Neural crest cell (in vitro differentiated cells): ENCODE measurements around the gene METAP1. TPM values are rescaled to one million over a fixed set of nuclear protein-coding genes. Genes with fewer than 3 reads are reported as not detected.

Experiments used
- DNase-seq: peaks from one replicate; pipeline ENCODE4 v3.0.0; 2021; ENCODE audit warnings: low read depth, mixed read lengths, low spot score
- H3K27ac Mint-ChIP-seq: one replicate; pipeline ENCODE4 v1.8.0; 2021; ENCODE audit warnings: mild to moderate bottlenecking, mixed read lengths; ENCODE audit not compliant: unreplicated experiment
- H3K27me3 Mint-ChIP-seq: 2 replicates; pipeline ENCODE4 v1.8.0; 2021; ENCODE audit warnings: low read depth, mild to moderate bottlenecking, mixed read lengths
- H3K36me3 Mint-ChIP-seq: 2 replicates; pipeline ENCODE4 v1.8.0; 2021; ENCODE audit warnings: low read depth, mild to moderate bottlenecking, mixed read lengths
- H3K4me1 Mint-ChIP-seq: 2 replicates; pipeline ENCODE4 v1.8.0; 2021; ENCODE audit warnings: mixed read lengths
- H3K4me3 Mint-ChIP-seq: one replicate; pipeline ENCODE4 v1.8.0; 2021; ENCODE audit warnings: mild to moderate bottlenecking, mixed read lengths
- H3K9me3 Mint-ChIP-seq: 2 replicates; pipeline ENCODE4 v1.8.0; 2021; ENCODE audit warnings: mixed read lengths
- total RNA-seq: library from RNA; stranded (reverse); gene quantifications from 2 replicates; pipeline ENCODE4 v1.2.1, GENCODE V29; 2021
- TF ChIP-seq, protein P1 (sequence below): fragments of 200-600 bp; sonication (generic); conservative IDR thresholded peaks from 2 replicates; pipeline ENCODE4 v1.5.0; 2021; ENCODE audit warnings: antibody characterized with exemption, mild to moderate bottlenecking

The METAP1 gene
- total RNA-seq, 1 donor from 2014 or later, result 52.1 TPM

GRCh38 chr4:99074816-99075215 is 79.3 kb downstream of the METAP1 start:
- H3K4me1 Mint-ChIP-seq, result peaks cover 6% of the 10 kb centered on the region
- H3K36me3 Mint-ChIP-seq, result peaks cover 16% of the 10 kb centered on the region
- H3K9me3 Mint-ChIP-seq, result no peaks in the 10 kb centered on the region
- TF ChIP-seq, protein P1, sequence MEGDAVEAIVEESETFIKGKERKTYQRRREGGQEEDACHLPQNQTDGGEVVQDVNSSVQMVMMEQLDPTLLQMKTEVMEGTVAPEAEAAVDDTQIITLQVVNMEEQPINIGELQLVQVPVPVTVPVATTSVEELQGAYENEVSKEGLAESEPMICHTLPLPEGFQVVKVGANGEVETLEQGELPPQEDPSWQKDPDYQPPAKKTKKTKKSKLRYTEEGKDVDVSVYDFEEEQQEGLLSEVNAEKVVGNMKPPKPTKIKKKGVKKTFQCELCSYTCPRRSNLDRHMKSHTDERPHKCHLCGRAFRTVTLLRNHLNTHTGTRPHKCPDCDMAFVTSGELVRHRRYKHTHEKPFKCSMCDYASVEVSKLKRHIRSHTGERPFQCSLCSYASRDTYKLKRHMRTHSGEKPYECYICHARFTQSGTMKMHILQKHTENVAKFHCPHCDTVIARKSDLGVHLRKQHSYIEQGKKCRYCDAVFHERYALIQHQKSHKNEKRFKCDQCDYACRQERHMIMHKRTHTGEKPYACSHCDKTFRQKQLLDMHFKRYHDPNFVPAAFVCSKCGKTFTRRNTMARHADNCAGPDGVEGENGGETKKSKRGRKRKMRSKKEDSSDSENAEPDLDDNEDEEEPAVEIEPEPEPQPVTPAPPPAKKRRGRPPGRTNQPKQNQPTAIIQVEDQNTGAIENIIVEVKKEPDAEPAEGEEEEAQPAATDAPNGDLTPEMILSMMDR, result no peak
- no peaks in the 10 kb centered on the region for H3K27me3 Mint-ChIP-seq
- H3K4me3 Mint-ChIP-seq, result no peak overlapping the region
- DNase-seq, result no peak
- H3K27ac Mint-ChIP-seq, result no peak overlapping the region

DNA sequence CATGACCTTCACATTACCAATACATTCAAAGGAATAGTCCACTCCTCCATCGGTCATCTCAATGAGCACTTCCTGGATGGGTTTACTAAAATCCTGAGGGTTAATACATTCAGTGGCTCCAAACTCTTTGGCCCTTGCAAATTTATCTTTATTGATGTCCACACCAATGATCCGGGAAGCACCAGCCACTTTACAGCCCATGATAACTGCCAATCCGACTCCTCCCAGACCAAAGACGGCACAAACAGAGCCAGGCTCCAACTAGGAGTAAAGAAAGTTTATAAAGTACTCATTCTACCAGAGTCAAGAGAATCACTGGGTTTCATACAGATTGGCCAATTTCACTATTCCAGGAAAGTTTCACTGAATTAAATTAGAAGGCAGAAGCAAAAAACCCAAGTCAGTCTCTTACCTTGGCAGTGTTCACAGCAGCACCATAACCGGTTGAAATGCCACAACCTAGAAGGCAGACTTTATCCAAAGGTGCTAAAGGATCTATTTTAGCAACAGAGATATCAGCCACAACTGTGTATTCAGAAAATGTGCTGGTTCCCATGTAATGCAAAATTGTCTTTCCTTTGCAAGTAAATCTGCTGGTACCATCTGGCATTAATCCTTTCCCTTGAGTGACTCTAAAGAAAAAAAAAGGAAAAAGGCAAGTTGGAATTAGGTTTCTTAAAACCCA is 80.9 kb downstream of the METAP1 start:
- DNase-seq, result no peak
- Mint-ChIP-seq H3K36me3 (peaks cover 15% of the 10 kb centered on the region), H3K27ac (no peak overlapping the region), H3K4me1 (peaks cover 19% of the 10 kb centered on the region), H3K9me3 (no peaks in the 10 kb centered on the region), H3K4me3 (no peak overlapping the region), H3K27me3 (no peaks in the 10 kb centered on the region)
- TF ChIP-seq, protein P1, result no peak

GRCh38 chr4:99077177-99077576 is 81.7 kb downstream of the METAP1 start:
- H3K9me3 Mint-ChIP-seq, result no peaks in the 10 kb centered on the region
- H3K27me3 Mint-ChIP-seq, result no peaks in the 10 kb centered on the region
- H3K36me3 Mint-ChIP-seq, result peaks cover 15% of the 10 kb centered on the region
- TF ChIP-seq, protein P1, result no peak
- DNase-seq, result no peak
- H3K4me1 Mint-ChIP-seq, result peaks cover 25% of the 10 kb centered on the region
- H3K27ac Mint-ChIP-seq, result no peak overlapping the region
- no peak overlapping the region for H3K4me3 Mint-ChIP-seq

DNA sequence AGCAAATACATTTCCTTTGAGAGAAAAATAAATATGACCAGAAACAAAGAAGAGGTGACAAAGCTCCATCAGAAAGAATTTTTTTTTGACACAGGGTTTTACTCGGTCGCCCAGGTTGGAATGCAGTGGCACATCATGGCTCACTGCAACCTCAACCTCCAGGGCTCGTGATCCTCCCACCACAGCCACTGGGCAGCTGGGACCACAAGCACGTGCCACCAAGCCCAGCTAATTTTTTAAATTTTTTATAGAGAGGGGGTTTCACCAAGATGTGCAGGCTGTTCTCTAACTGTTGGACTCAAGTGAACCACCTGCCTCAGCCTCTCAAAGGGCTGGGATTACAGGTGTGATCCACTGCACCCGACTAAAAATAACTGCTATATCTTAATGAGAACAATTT is 82.8 kb downstream of the METAP1 start:
- TF ChIP-seq, protein P1, result no peak
- Mint-ChIP-seq H3K27me3 (no peaks in the 10 kb centered on the region), H3K9me3 (no peaks in the 10 kb centered on the region), H3K4me3 (no peak overlapping the region), H3K36me3 (peaks cover 12% of the 10 kb centered on the region), H3K27ac (no peak overlapping the region), H3K4me1 (peaks cover 27% of the 10 kb centered on the region)
- no peak for DNase-seq

DNA sequence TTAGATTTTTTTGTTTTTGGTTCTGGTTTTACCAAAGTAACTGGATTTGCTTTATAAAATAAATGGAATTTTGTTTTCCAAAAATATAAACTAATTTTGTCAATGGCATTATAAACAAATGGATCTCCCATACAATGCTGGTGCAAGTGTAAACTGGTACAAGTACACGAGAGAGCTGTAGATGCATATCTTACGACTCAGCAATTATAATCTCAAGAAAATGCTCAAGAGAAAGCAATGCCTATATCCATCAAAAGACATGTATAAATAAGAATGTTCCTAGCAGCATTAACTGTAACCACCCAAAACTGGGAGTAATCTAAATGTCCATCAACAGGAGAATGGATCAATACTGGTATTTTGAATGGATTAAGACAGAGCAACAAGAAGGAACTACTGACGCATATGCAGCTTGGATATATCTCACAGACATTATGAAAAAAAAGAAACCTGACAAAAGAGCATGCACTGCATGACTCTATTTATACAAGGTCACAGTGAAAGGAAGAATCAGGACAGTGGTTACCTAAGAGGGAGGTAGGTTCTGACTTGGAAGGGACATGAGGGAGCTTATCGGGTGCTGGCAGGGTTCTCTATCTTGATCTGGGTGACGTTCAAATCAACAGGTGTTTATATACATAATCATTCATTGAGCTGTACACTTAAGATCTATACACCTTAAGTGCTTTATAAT is 83.6 kb downstream of the METAP1 start:
- Mint-ChIP-seq H3K4me3 (no peak overlapping the region), H3K27ac (no peak overlapping the region), H3K9me3 (no peaks in the 10 kb centered on the region), H3K36me3 (peaks cover 11% of the 10 kb centered on the region), H3K27me3 (no peaks in the 10 kb centered on the region), H3K4me1 (peaks cover 21% of the 10 kb centered on the region)
- TF ChIP-seq, protein P1, result no peak
- no peak for DNase-seq
